Cardiac septum (tissue), 1 donor: ENCODE data around the gene LMF1. TPM values are rescaled to one million over a fixed set of nuclear protein-coding genes. Genes with fewer than 3 reads are reported as not detected.
"Not testable (repeated sequence)": the region's sequence is repeated elsewhere in the genome, so short reads cannot be mapped to it uniquely, and the experiment has no call there.

Source experiments
- DNase-seq: peaks from one replicate; pipeline ENCODE4 v3.0.0-alpha.2; 2020; ENCODE audit warnings: low spot score
- intact Hi-C: fragments of 100-400 bp; cut with DNase I; formaldehyde crosslinking; loops from one replicate; pipeline ENCODE4 v1.14.0; 2022
- total RNA-seq: library from RNA; stranded (reverse); fragmentation: NEBNext Ultra II Directional; extraction: Animal tissue kit (Norgen Biotek cat#: 25700); gene quantifications from one replicate; pipeline ENCODE4 v1.2.1, GENCODE V29; 2021
- donor health status: DM: no; HTN: no; CAD: no.

Gene LMF1
- total RNA-seq, 1 donor from 2014 or later, result 8.4 TPM

GRCh38 chr16:890217-890616 is 80.6 kb downstream of the LMF1 start:
- intact Hi-C loops, result no loop called here
- no peak for DNase-seq

- DNase-seq, result no peak
- intact Hi-C loops, result no loop called here
Observed at GRCh38 chr16:889586-889985, 81.2 kb downstream of the LMF1 start.

GRCh38 chr16:888901-889570 is 81.7 kb downstream of the LMF1 start:
- intact Hi-C loops, result no loop called here
- DNase-seq, result no peak

- DNase-seq, intact Hi-C loops: not testable (repeated sequence)
Observed at GRCh38 chr16:888456-888855, 82.3 kb downstream of the LMF1 start.

- no peak for DNase-seq
- intact Hi-C loops, result no loop called here
Observed at GRCh38 chr16:887846-888245, 82.9 kb downstream of the LMF1 start.

- no peak for DNase-seq
- intact Hi-C loops, result no loop called here
Observed at GRCh38 chr16:886802-887731, 83.7 kb downstream of the LMF1 start.

GRCh38 chr16:886084-886543 is 84.7 kb downstream of the LMF1 start:
- no peak for DNase-seq
- intact Hi-C loops, result no loop called here

GRCh38 chr16:885391-885790 is 85.4 kb downstream of the LMF1 start:
- intact Hi-C loops, result no loop called here
- DNase-seq, result no peak

- no peak for DNase-seq
- intact Hi-C loops, result no loop called here
Observed at GRCh38 chr16:884232-884631, 86.6 kb downstream of the LMF1 start.

GRCh38 chr16:883781-884180 is 87.0 kb downstream of the LMF1 start:
- intact Hi-C loops, result no loop called here
- DNase-seq, result no peak

- intact Hi-C loops, result no loop called here
- DNase-seq, result no peak
Observed at GRCh38 chr16:883340-883739, 87.4 kb downstream of the LMF1 start.

- intact Hi-C loops, DNase-seq: not testable (repeated sequence)
Observed at GRCh38 chr16:882671-883070, 88.1 kb downstream of the LMF1 start.

- intact Hi-C loops, result no loop called here
- DNase-seq, result no peak
Observed at GRCh38 chr16:882256-882655, 88.5 kb downstream of the LMF1 start.

- intact Hi-C loops, result no loop called here
- DNase-seq, result no peak
Observed at GRCh38 chr16:881219-882097, 89.3 kb downstream of the LMF1 start.

GRCh38 chr16:880471-881171 is 90.2 kb downstream of the LMF1 start:
- DNase-seq, result no peak
- intact Hi-C loops, result no loop called here

- DNase-seq, result no peak
Observed at GRCh38 chr16:879986-880385, 90.8 kb downstream of the LMF1 start.

GRCh38 chr16:879461-879861 is 91.3 kb downstream of the LMF1 start:
- intact Hi-C loops, result no loop called here
- DNase-seq, result no peak

More at GRCh38 chr16:879986-880385, 90.8 kb downstream of the LMF1 start:
- intact Hi-C loops, result no loop called here

GRCh38 chr16:878886-879285 is 91.9 kb downstream of the LMF1 start:
- DNase-seq, result no peak
- intact Hi-C loops, result no loop called here

- intact Hi-C loops, result no loop called here
- DNase-seq, result no peak
Observed at GRCh38 chr16:878072-878784, 92.6 kb downstream of the LMF1 start.
